ENCODE measurements around the gene VIPR2.

The VIPR2 gene

DNA sequence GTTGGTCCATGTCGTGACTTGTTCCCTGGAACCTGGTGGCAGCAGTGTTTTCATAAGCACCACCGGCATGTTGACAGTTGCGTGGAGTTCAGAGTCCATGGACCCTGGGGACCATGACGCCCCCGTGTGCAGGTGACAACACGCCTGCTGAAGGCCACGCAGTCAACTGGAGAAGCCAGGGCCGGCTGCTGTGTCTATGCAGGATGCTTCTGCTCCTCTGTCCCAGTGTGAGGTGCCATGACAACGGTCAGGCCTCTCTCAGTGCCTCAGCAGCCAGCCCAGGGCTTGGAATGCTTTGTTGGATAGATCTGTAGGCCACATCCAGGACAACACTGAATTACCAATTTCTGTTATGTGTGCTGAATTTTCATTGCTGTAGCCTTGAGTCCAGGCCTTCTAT, 10.7 kb upstream of the VIPR2 start:
- no peaks in the 10 kb centered on the region for H3K36me3 ChIP-seq
- no peaks in the 10 kb centered on the region for H3K27me3 ChIP-seq
- H3K4me3 ChIP-seq = no peak overlapping the region
- no peak overlapping the region for H3K27ac ChIP-seq
- TF ChIP-seq, protein P1, sequence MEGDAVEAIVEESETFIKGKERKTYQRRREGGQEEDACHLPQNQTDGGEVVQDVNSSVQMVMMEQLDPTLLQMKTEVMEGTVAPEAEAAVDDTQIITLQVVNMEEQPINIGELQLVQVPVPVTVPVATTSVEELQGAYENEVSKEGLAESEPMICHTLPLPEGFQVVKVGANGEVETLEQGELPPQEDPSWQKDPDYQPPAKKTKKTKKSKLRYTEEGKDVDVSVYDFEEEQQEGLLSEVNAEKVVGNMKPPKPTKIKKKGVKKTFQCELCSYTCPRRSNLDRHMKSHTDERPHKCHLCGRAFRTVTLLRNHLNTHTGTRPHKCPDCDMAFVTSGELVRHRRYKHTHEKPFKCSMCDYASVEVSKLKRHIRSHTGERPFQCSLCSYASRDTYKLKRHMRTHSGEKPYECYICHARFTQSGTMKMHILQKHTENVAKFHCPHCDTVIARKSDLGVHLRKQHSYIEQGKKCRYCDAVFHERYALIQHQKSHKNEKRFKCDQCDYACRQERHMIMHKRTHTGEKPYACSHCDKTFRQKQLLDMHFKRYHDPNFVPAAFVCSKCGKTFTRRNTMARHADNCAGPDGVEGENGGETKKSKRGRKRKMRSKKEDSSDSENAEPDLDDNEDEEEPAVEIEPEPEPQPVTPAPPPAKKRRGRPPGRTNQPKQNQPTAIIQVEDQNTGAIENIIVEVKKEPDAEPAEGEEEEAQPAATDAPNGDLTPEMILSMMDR (IDR thresholded peaks at IDR 0.05) = no peak
- no peak for DNase-seq
- H3K4me1 ChIP-seq = no peaks in the 10 kb centered on the region
- intact Hi-C loops (cut with DNase I; ENCODE audit: low total_unique reads) = no loop called here
- no peaks in the 10 kb centered on the region for H3K9me3 ChIP-seq

- intact Hi-C loops (cut with DNase I; ENCODE audit: low total_unique reads) = no loop called here
- TF ChIP-seq, protein P1 (IDR thresholded peaks at IDR 0.05) = no peak
- Histone ChIP-seq H3K4me1 (no peaks in the 10 kb centered on the region), H3K27ac (no peak overlapping the region), H3K9me3 (no peaks in the 10 kb centered on the region), H3K36me3 (no peaks in the 10 kb centered on the region), H3K4me3 (no peak overlapping the region), H3K27me3 (no peaks in the 10 kb centered on the region)
- no peak for DNase-seq
Observed at GRCh38 chr7:159154243-159154642, 9.6 kb upstream of the VIPR2 start.

DNA sequence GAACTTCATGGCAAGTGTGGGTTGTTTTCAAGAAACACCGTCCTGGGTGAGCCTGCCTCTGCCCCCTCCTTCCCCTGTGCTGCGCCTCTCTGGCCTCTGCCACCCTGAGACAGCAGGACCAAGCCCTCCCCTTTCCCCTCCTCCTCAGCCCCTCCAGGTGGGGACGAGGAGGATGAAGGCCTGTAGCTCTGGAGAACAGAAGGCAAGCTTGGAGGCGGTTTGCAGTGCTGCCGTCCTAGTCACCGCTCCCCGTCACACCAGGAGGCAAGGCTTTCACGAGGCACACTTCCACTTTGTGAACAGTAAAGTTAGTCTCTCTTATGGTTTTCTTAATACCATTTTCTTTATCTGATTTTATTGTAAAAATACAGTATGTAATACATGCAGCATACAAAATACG, 8.8 kb upstream of the VIPR2 start:
- Histone ChIP-seq H3K4me1 (no peaks in the 10 kb centered on the region), H3K4me3 (no peak overlapping the region), H3K27me3 (no peaks in the 10 kb centered on the region), H3K27ac (no peak overlapping the region), H3K9me3 (no peaks in the 10 kb centered on the region), H3K36me3 (no peaks in the 10 kb centered on the region)
- DNase-seq = no peak
- intact Hi-C loops (cut with DNase I; ENCODE audit: low total_unique reads) = no loop called here
- TF ChIP-seq, protein P1 (IDR thresholded peaks at IDR 0.05) = no peak

DNA sequence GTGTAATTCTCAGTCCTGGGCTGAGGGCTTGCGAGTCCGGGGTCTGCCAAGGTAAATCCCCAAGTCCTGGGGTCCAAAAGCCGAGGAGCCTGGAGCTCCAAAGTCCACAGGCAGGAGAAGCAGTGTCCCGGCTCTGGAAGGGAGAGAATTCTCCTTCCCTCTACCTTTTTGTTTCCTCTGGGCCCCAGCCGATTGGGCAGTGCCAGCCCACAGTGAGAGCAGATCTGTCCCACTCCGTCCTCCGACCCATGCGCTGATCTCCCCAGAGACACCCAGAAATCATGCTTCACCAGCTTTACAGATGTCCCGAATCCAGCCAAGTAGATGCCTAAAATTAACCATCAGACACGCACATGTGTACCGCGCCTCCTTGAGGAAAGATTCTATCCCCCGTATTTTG, 8.1 kb upstream of the VIPR2 start:
- Histone ChIP-seq H3K27me3 (no peaks in the 10 kb centered on the region), H3K9me3 (no peaks in the 10 kb centered on the region), H3K27ac (no peak overlapping the region), H3K4me1 (no peaks in the 10 kb centered on the region), H3K36me3 (no peaks in the 10 kb centered on the region), H3K4me3 (no peak overlapping the region)
- intact Hi-C loops (cut with DNase I; ENCODE audit: low total_unique reads) = no loop called here
- TF ChIP-seq, protein P1 (IDR thresholded peaks at IDR 0.05) = peak; percentile 11 to 26
- DNase-seq = no peak

DNA sequence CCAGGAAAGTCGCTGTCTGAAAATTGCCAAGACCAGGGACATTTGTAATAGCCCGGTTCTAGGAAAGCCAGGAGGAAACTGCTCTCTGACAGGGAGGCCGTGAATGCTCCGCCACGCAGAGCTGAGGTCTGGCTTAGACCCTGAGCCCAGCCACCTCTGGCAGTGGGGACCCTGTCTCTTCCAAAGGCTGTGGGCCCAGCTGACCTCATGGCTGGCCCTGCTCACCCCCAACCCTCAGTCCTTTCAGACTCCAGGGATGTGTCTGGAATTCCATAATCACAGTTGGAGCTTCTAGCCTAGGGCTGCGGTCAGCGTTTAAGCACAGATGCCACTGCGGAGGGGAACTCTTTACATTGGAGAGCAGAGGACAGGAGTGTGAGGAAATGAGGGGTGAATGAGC, 6.6 kb upstream of the VIPR2 start:
- TF ChIP-seq, protein P1 (IDR thresholded peaks at IDR 0.05) = no peak
- Histone ChIP-seq H3K36me3 (no peaks in the 10 kb centered on the region), H3K27ac (no peak overlapping the region), H3K4me1 (no peaks in the 10 kb centered on the region), H3K4me3 (no peak overlapping the region), H3K9me3 (no peaks in the 10 kb centered on the region), H3K27me3 (no peaks in the 10 kb centered on the region)
- no peak for DNase-seq
- intact Hi-C loops (cut with DNase I; ENCODE audit: low total_unique reads) = no loop called here

DNA sequence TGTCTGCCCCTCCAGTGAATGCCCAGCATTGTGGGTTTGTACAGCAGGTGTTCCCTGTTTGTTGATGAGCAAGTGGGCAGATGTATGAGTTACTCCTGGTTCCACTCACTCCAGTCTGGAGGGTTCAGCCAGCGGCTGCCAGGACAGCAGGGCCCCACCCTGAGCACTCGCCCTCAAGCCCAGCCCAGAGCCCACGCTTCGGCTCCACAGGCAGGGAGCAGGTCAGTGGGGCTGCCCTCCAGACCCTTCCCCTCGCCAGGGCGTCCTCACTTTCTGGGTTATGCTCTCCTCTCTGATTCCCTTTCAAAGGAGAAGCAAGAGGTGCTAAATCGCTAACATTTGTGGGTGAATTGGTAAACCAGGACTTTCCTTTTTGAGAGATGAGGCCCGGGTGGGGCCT, 4.8 kb upstream of the VIPR2 start:
- no peaks in the 10 kb centered on the region for H3K27me3 ChIP-seq

More for the DNA sequence above, 4.8 kb upstream of the VIPR2 start:
- no peak for DNase-seq
- intact Hi-C loops (cut with DNase I; ENCODE audit: low total_unique reads) = loop anchor here (10.0 kb wide), 1 partner anchor 115 kb away; no protein-coding TSS in a partner anchor
- H3K4me1 ChIP-seq = peaks cover 0 to 9% (median 3%) of the 10 kb centered on the region in 4 donors
- H3K9me3 ChIP-seq = no peaks in the 10 kb centered on the region
- TF ChIP-seq, protein P1 (IDR thresholded peaks at IDR 0.05) = no peak
- H3K4me3 ChIP-seq = no peak overlapping the region
- H3K27ac ChIP-seq = no peak overlapping the region
- H3K36me3 ChIP-seq = no peaks in the 10 kb centered on the region

Measured in tibial artery (tissue), 4 donors.